GM18508 (cell line): Measurements from ENCODE around the gene ARHGEF37.
"Not testable (repeated sequence)": the region's sequence is repeated elsewhere in the genome, so short reads cannot be mapped to it uniquely, and the experiment has no call there.

Experiments used
- ATAC-seq: cut with Tn5 transposase; IDR thresholded peaks from one replicate; pipeline ENCODE4 v1.9.1; 2021; ENCODE audit warnings: moderate number of reproducible peaks; ENCODE audit not compliant: insufficient read depth, unreplicated experiment

Gene ARHGEF37

GRCh38 chr5:149643781-149644180 is 62.5 kb downstream of the ARHGEF37 start:
- ATAC-seq, result no peak

DNA sequence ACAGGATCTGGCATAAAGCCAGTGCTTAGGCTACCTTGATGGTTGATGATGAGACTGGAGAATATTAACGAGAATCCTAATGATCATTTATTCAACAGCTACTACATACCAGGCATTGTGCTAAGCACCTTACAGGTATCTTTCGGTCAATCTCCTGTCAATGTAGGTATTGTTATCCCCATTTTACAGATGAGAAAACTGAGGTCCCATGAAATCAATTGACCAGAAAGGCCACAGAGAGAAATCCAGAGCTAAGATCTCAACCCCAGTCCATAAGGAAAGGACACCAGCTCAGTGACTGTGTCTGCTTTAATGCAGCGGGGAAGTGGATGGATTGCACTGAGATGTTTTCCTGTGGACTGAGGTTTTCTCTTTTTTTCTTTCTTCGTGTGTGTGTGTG is 63.3 kb downstream of the ARHGEF37 start:
- ATAC-seq, result no peak

DNA sequence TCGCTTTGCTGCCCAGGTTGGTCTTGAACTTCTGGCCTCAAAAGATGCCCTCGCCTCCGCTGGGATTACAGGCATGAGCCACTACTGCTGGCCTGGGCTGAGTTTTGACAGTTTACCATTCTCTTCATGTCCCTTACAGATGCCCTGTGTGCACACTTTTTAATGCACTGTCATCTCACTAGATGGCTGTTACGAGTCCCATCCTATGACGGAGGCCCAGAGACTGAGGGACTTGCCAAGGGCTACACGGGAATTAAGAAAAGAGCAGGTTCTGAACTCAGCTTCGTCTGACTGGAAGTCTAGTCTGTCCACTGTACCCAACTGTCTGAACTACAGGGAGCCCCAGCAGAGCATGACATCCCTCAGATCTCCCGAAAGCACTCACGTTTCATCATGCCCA is 63.9 kb downstream of the ARHGEF37 start:
- no peak for ATAC-seq

DNA sequence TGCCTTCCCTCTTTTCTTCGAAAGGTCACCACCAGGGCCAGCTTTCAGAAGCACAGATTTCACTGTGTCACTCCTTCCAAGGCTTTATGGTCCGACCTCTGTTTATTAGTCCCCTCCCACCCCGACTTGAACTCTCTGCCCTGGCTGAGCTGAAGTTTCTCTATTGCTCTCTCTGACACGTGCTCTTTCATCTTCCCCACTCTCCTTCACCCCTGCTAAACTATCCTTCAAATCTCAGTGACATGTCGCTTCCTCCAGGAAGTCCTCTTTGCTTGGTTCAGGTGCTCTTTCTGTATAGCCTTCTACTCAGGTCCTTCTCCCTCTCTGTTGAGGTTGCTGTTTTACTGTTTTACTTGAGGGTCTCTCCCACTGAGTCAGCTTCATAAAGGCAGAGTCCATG is 64.4 kb downstream of the ARHGEF37 start:
- ATAC-seq, result no peak

DNA sequence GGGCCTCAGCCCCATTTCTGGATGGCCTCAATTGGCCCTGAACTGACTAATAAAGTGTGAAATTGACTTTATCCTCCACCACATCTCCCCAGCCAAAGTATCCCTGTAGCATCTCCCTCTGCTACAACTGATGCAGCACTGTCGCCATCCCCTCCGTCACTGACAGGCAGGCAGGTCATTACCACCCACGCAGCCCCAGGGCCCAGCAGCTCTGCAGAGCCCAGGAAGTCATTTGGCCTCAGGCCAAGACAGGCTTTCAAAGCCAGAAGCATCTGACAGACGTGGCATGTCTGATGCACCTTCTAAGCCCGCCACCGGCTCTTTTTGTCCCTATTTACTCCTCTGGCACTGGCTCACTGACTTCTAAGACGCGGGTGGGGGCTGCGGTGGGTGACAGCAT is 65.3 kb downstream of the ARHGEF37 start:
- ATAC-seq, result no peak

- ATAC-seq, result no peak
These were observed 66.0 kb downstream of the ARHGEF37 start for GRCh38 chr5:149647334-149647733.

GRCh38 chr5:149648464-149649393 is 67.4 kb downstream of the ARHGEF37 start:
- ATAC-seq, result not testable (repeated sequence)

DNA sequence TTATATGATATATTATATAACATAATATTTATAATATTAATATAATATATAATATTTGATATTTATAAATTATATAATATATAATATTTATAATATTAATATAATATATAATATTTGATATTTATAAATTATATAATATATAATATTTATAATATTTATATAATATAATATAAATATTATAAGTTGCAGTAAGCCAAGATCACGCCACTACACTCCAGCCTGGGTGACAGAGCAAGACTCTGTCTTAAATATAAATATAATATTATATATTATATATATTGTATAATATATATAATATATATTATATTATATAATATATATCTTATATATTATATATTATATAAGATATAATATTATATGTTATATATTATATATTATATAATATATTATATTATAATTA is 68.4 kb downstream of the ARHGEF37 start:
- not testable (repeated sequence) for ATAC-seq

DNA sequence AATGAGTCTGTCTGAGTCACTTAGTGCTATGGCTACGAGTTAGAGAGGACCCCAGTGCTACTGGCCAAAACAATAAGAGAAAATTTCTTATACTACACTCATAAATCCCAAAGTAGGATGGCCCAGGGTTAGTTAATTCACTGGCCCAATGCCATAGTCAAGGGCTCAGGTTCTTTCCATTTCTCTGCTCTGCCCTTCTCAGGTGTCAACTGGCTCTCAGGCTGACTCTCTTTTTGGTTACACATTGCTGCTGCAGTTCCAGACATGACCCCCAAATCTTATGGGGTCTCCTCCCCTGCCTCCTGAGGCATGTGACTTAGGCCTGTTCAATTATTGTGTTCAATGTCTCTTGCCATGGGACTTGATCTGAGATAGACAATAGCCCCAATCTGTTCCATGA is 70.4 kb downstream of the ARHGEF37 start:
- ATAC-seq, result no peak

DNA sequence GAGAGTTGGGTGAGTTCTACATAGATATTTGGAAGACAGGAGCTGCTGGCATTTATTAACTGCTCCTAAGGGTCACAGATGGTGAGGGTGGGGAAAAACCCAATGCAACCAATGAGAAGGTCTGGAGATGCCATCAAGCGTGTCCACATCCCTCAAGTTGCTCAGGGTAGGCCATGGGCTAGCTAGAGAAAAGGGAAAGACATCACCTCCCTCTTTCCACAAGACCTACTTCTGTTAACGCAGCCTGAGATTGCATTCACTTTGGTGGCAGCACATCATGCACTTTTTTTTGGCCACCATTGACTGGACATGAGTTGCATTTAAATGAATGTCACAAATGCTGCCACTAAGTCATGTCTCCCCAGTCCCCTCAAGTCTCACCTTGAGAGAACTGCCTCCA is 71.4 kb downstream of the ARHGEF37 start:
- ATAC-seq, result no peak

GRCh38 chr5:149654231-149654630 is 72.9 kb downstream of the ARHGEF37 start:
- no peak for ATAC-seq

GRCh38 chr5:149654883-149655505 is 73.7 kb downstream of the ARHGEF37 start:
- ATAC-seq, result no peak

DNA sequence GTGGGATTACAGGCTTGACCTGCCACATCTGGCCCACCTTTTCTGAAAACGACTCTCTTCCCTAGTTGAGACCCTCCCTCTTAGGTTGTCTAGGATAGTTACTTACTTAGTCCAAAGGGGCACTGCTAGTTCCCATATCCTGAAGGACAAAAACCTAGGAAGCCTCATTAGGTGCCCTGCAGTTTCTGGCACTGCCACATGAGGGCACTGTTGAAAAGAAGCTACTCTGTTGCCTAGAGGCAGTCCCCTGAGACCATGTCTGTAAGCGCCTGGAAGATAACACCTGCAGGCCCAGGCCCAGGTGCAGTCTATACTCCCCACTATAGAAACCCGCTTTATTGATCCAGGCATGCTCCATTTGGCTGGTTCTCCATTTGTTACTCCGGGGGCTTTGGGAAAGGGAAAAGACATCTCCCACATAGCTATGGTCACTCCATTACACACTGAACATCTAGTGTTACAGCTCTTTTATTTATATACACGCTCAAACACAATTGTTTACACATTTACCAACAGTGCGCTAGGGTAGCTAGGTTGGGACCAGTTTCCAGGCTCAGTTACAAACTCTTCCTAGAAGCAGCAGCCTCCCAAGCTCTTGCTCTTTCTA is 75.4 kb downstream of the ARHGEF37 start:
- no peak for ATAC-seq

GRCh38 chr5:149657324-149657723 is 76.0 kb downstream of the ARHGEF37 start:
- ATAC-seq, result no peak

- no peak for ATAC-seq
These were observed 77.0 kb downstream of the ARHGEF37 start for GRCh38 chr5:149658299-149658698.

DNA sequence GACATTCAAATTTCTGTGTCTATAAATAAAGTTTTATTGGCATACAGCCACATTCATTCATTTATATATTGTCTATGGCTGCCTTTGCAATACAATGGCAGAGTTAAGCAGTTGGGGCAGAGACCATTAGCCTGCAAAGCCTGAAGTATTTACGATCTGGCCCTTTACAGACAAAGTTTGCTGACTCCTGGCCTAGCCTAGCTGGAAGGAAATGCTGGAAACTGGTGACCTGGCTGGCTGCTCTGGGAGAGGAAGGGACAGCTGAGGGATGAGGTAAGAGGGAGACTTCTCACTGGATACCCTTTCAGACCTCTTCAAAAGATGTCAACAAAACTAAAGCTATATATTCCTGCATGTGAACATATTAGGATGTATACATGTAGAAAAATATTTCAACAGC is 82.8 kb downstream of the ARHGEF37 start:
- no peak for ATAC-seq

- ATAC-seq, result no peak
These were observed 83.5 kb downstream of the ARHGEF37 start for GRCh38 chr5:149664666-149665415.

- ATAC-seq, result no peak
These were observed 84.3 kb downstream of the ARHGEF37 start for GRCh38 chr5:149665416-149666175.

GRCh38 chr5:149666212-149666852 is 85.0 kb downstream of the ARHGEF37 start:
- ATAC-seq, result no peak
